Heart left ventricle (tissue), 16 donors: Measurements from ENCODE around the gene GNAT3. TPM values are rescaled to one million over a fixed set of nuclear protein-coding genes. Genes with fewer than 3 reads are reported as not detected.

Experiments used
- ATAC-seq, 4 donors: fragments of 200-7000 bp; cut with Tn5 transposase; one replicate each; pipeline ENCODE4 v1.9.1; 2020 to 2022; ENCODE audit warnings: moderate library complexity in 4 of 4, mild to moderate bottlenecking in 3 of 4, moderate number of reproducible peaks in 1 of 4
- DNase-seq, 5 donors: peaks; one replicate each; pipeline ENCODE4 v3.0.0-alpha.2; 2020
- H3K27ac ChIP-seq, 12 donors: fragments of 200-600 bp; sonication (generic) in 4 of 12; one replicate each; pipeline versions ENCODE4 v1.5.0 to v1.8.0; 2016 to 2022; ENCODE audit warnings: mild to moderate bottlenecking in 2 of 12
- H3K27me3 ChIP-seq, 9 donors: fragments of 200-600 bp; sonication (generic) in 2 of 9; one replicate each; pipeline versions ENCODE4 v1.5.1 to v1.8.0; 2016 to 2022; ENCODE audit warnings: mild to moderate bottlenecking in 3 of 9
- H3K36me3 ChIP-seq, 9 donors: fragments of 200-600 bp; sonication (generic) in 2 of 9; one replicate each; pipeline versions ENCODE4 v1.5.0 to v1.8.0; 2018 to 2022; ENCODE audit warnings: mild to moderate bottlenecking in 2 of 9
- H3K4me1 ChIP-seq, 12 donors: fragments of 200-600 bp; sonication (generic) in 4 of 12; one replicate each; pipeline versions ENCODE4 v1.5.0 to v1.8.0; 2016 to 2022; ENCODE audit warnings: mild to moderate bottlenecking in 3 of 12
- H3K4me3 ChIP-seq, 12 donors: fragments of 200-600 bp; sonication (generic) in 4 of 12; one replicate each; pipeline versions ENCODE4 v1.5.0 to v1.8.0; 2017 to 2022; ENCODE audit warnings: mild to moderate bottlenecking in 9 of 12, moderate library complexity in 4 of 12
- H3K9me3 ChIP-seq, 12 donors: fragments of 200-600 bp; sonication (generic) in 4 of 12; one replicate each; pipeline versions ENCODE4 v1.5.0 to v1.8.0; 2016 to 2022; ENCODE audit warnings: mild to moderate bottlenecking in 1 of 12
- POLR2A ChIP-seq, 2 donors: fragments of 450-650 bp; IDR thresholded peaks; one replicate each; pipeline ENCODE4 v1.6.1; 2017; ENCODE audit warnings: antibody characterized with exemption in 2 of 2, mild to moderate bottlenecking in 2 of 2, moderate library complexity in 2 of 2
- WGBS, 4 donors: extraction: QIAGEN DNeasy Blood & Tissue Kit in 2 of 4; methylation state at CpG; one replicate each; pipeline versions ENCODE4 v1.1.5 to v1.1.7; 2013 to 2018; 5-methylcytosine and 5-hydroxymethylcytosine counted together
- intact Hi-C, 10 donors: fragments of 100-400 bp; cut with DNase I; formaldehyde crosslinking; loops; one replicate each; pipeline versions ENCODE4 v1.11.1 to v1.14.2; 2022
- polyA plus RNA-seq, 2 donors: library from polyadenylated mRNA; stranded (reverse); fragments of 200-250 nt; gene quantifications; one replicate each; pipeline ENCODE4 v1.2.3, GENCODE V29; 2013
- total RNA-seq, 9 donors: library from RNA; depleted of rRNA in 2 of 9; stranded (reverse); fragments of >200 nt in 2 of 9; fragmentation: NEBNext Ultra II Directional in 3 of 9; extraction: Animal tissue kit (Norgen Biotek cat#: 25700) in 3 of 9; gene quantifications; one replicate each; pipeline versions ENCODE4 v1.1.0 to v1.2.4, GENCODE V29; 2016 to 2023
- TF ChIP-seq, protein P1 (sequence below), 12 donors: fragments of 200-600 bp; sonication (generic) in 4 of 12; IDR thresholded peaks; one replicate each; pipeline versions ENCODE4 v1.5.0 to v1.8.0; 2018 to 2022; ENCODE audit warnings: antibody characterized with exemption in 12 of 12, mild to moderate bottlenecking in 5 of 12
- donor health status: ischemic (EF 13 %, LVEDD 7.1; RV severe dilation, severe dysfunction).
- donor health status: healthy with polysubstance abuse.
- donor health status: DM: no; HTN: yes; CAD: no.
- donor health status: DM: no; HTN: no; CAD: no.
- donor health status: ischemic (EF 25% LVEDD 6.9; RV normal size, moderate dysfunction).
- donor health status: ischemic (EF 25% LVEDD 5.7; RV mildly dilated, moderate dysfunction).
- donor health status: healthy.
- donor health status: DM: yes; HTN: yes; CAD: no.
- donor health status: ischemic (EF 35%, LVEDD 5.7; RV mildly dilated, moderate dysfunction).
- donor health status: nonischemic (EF 11% LVEDD 7.7; RV severe dilation, severe dysfunction).
- donor health status: DM: yes; HTN: yes; CAD: no.
- donor health status: PGD.
- donor health status: ischemic (EF 29% LVEDD 5.4; RV normal size, mild dysfunction).
- donor health status: nonischemic (EF 23%, LVEDD 6.1; RV moderate dilation, normal function).

The GNAT3 gene
- total and polyA plus RNA-seq, 11 donors = not detected

DNA sequence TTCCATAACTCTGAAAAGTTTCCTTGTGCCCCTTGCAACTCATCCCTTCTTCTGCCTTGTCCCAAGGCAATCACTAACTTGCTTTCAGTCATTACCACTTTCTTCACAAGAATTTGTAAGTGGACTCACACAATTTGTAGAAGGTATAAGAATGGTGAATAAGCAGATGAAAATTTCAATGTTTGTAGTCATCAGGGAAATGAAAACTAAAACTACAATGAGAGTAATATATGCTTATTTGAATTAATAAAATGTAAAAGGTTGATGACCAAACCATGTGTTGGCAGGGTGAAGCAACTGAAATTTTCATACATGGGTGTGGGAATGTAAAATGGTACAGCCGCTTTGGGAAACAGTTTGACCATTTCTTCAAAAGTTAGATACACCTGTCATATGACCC, 79.7 kb downstream of the GNAT3 start:
- Histone ChIP-seq H3K27ac (no peak overlapping the region), H3K4me1 (peaks cover 0 to 7% (median 0%) of the 10 kb centered on the region in 12 donors), H3K4me3 (no peak overlapping the region), H3K9me3 (peaks cover 0 to 2% (median 0%) of the 10 kb centered on the region in 12 donors), H3K27me3 (no peaks in the 10 kb centered on the region), H3K36me3 (no peaks in the 10 kb centered on the region)
- no peak for DNase-seq
- intact Hi-C loops = loop anchor here in 1 of 10 donors (2.0 kb wide), 1 partner anchor 21 kb away; no protein-coding TSS in a partner anchor
- TF ChIP-seq POLR2A (IDR thresholded peaks at IDR 0.05) = no peak
- TF ChIP-seq, protein P1, sequence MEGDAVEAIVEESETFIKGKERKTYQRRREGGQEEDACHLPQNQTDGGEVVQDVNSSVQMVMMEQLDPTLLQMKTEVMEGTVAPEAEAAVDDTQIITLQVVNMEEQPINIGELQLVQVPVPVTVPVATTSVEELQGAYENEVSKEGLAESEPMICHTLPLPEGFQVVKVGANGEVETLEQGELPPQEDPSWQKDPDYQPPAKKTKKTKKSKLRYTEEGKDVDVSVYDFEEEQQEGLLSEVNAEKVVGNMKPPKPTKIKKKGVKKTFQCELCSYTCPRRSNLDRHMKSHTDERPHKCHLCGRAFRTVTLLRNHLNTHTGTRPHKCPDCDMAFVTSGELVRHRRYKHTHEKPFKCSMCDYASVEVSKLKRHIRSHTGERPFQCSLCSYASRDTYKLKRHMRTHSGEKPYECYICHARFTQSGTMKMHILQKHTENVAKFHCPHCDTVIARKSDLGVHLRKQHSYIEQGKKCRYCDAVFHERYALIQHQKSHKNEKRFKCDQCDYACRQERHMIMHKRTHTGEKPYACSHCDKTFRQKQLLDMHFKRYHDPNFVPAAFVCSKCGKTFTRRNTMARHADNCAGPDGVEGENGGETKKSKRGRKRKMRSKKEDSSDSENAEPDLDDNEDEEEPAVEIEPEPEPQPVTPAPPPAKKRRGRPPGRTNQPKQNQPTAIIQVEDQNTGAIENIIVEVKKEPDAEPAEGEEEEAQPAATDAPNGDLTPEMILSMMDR (IDR thresholded peaks at IDR 0.05) = no peak
- no peak for ATAC-seq
- WGBS, 4 donors = 84 to 100% methylated on average over 1 of the region's 1 CpG; no CpG with 5 or more reads in 2 of the 4 donors

DNA sequence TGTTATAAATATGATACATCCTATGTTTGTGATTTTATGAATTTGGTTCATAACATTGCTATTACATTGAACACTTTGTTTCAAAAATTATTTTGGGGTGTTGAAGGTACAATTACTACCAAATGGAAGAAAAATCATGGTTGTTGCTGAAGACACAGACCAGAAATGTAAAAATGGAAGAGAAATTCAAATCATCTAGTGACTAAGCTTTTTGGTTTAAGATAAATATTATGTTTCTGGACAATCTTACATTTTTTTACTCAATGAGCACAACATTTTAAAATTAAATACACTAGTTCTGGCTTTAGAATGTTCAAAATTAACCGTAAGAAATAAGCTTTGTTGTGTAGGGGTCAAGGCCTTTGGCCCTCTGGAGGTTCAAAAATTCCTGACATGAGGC, 82.7 kb downstream of the GNAT3 start:
- 80 to 89% (median 84%) methylated on average over 1 of the region's 1 CpG for WGBS, 4 donors
- Histone ChIP-seq H3K36me3 (no peaks in the 10 kb centered on the region), H3K4me3 (no peak overlapping the region), H3K27ac (no peak overlapping the region), H3K9me3 (no peaks in the 10 kb centered on the region), H3K27me3 (no peaks in the 10 kb centered on the region), H3K4me1 (peaks cover 0 to 7% (median 0%) of the 10 kb centered on the region in 12 donors)
- DNase-seq (no peak), ATAC-seq (no peak)
- TF ChIP-seq POLR2A (IDR thresholded peaks at IDR 0.05) = no peak
- TF ChIP-seq, protein P1 (IDR thresholded peaks at IDR 0.05) = no peak
- intact Hi-C loops = loop anchor here (2.0 to 10.0 kb wide), 10 partner anchors 88 to 1043 kb away; no protein-coding TSS in a partner anchor

DNA sequence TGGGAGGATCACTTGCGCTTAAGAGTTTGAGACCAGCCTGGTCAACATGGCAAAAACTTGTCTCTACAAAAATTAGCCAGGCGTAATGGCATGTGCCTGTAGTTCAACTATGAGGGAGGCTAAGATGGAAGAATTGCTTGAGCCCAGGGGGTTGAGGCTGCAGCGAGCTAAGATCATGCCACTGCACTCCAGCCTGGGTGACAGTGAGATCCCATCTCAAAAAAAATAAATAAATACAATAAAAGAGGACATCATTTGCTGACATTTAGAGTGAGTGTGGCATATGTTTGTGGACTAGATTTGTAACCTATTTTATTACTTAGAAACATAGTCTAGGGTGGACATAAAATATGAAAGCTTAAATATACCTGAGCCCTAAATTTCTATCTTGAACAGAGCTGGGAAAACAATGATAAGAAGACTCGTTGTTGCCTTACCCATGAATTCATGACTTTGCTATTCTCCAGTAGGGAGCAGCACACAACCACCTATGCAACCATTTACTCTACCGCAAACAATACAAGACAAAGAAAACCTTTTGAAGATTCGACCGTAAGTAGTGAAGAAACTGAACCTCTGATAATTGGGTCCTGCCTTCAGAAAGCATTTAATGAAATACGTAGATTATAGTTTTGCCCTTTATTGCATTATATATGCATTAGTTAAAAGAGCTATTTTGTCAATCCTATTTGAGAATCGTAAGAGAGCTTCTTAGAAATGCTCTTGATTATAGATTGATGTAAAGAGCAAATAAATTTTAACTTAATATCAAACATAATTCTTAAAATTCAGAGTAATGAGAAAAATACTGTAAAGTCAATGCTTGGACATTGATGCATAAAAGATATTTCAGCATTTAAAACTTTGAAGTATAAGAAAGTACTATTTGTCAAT, 83.5 kb downstream of the GNAT3 start:
- peak in 2 of 5 donors; percentile 33 to 34 for DNase-seq
- no peaks in the 10 kb centered on the region for H3K36me3 ChIP-seq
- whole genome bisulfite sequencing, 4 donors = 33 to 38% (median 35%) methylated on average over 9 of the region's 9 CpGs
- intact Hi-C loops = loop anchor here (1.0 to 10.0 kb wide), 11 partner anchors 89 to 1044 kb away; no protein-coding TSS in a partner anchor
- TF ChIP-seq POLR2A (IDR thresholded peaks at IDR 0.05) = no peak
- TF ChIP-seq, protein P1 (IDR thresholded peaks at IDR 0.05) = peak; percentile 50 to 89 (median 78)
- H3K27me3 ChIP-seq = no peaks in the 10 kb centered on the region
- no peaks in the 10 kb centered on the region for H3K9me3 ChIP-seq
- H3K27ac ChIP-seq = no peak overlapping the region
- peak overlapping the region in 4 of 12 donors; percentile 14 to 39 (median 16) for H3K4me3 ChIP-seq
- peaks cover 0 to 7% (median 0%) of the 10 kb centered on the region in 12 donors for H3K4me1 ChIP-seq
- ATAC-seq = peak; percentile 78 to 93 (median 89)

DNA sequence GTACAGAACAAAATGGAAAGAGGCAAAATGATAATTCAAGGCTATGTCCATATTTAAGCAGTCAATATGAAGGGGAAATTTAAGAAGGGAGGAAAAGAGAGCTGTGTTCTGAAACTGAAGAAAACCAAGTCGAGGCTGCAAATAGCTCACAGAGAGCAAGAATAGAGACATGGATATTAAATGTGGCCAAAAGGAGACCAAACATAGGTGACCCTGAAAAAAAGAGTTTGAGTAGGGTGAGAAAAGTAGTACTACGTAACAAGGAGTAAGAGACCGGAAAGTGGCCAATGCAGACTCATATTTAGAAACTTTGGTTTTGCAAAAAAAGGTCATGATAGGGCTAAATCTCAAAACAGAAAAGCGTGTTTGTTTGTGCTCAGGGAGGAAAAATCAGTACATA, 84.6 kb downstream of the GNAT3 start:
- Histone ChIP-seq H3K27ac (no peak overlapping the region), H3K36me3 (no peaks in the 10 kb centered on the region), H3K9me3 (no peaks in the 10 kb centered on the region), H3K4me1 (peaks cover 0 to 7% (median 0%) of the 10 kb centered on the region in 12 donors), H3K4me3 (no peak overlapping the region), H3K27me3 (no peaks in the 10 kb centered on the region)
- 79 to 89% (median 82%) methylated on average over 4 of the region's 4 CpGs for WGBS, 4 donors
- TF ChIP-seq POLR2A (IDR thresholded peaks at IDR 0.05) = no peak
- TF ChIP-seq, protein P1 (IDR thresholded peaks at IDR 0.05) = no peak
- no peak for DNase-seq
- intact Hi-C loops = loop anchor here in 8 of 10 donors (1.0 to 10.0 kb wide), 8 partner anchors 90 to 1045 kb away; no protein-coding TSS in a partner anchor
- ATAC-seq = no peak
